Measurements from ENCODE around the gene USP2.

USP2 gene

DNA sequence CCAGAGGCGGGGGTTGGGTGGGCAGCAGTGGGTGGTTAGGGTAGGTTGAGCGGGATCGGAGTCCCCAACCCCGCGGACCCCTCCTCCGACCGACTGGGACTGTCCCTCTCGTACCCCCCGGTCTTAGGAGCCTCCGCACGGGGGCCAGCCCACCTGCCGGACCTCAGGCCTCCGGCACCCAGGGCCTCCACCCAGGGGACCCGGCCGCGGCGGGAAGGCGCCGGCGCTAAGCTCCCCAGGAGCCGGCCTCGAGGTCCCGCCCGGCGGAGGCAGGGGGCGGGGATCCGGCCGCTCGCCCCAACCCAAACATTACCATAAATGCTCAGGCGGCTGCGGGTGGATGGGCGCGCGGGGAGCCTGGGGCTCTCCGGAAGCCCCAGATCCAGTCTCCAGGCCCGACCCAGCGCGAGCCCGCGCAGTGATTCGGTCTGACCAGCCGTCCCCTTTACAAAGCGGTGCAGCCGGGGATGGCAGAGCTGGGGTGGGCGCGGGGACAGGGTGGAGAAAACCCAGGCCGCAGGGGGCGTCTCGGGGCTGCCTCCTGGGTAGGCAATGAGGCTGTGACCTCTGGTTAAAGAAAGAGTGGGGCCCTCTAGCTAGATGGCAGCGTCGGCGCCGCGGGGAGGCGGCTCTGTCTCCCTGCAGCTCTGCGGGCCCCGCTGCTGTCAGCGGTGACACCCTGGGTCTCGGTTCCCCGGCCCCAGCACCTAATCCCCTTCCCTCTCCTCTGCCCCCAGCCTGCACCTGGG lies 60.5 kb downstream of the USP2 start:
- DNase-seq, result peak; percentile 88

DNA sequence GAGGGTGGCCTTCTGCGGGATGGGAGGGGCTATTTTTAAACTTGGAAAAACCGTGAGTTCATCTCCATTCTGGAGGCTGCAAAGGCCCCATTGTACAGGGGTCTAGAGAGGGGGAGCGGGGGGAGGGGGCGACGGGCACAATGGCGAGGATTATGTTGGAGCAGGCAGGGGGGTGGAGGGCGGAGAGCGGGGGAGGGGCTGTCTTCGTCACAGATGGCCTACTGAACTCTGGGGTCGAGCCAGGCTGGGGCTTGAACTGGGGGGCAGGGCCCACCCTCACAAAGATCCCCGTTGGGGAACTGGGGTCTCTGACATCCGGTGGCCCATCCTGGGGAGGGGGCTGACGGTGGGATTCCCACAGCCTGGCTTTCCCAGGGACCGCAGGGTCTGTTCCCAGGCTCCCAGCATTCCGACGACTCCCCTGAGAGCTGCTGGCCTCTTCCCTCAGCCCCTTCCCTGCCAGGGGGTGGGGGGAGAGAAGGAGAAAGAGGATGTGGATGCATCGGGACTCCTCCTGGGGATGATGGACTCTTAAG lies 61.2 kb downstream of the USP2 start:
- peak; percentile 81 for DNase-seq

DNA sequence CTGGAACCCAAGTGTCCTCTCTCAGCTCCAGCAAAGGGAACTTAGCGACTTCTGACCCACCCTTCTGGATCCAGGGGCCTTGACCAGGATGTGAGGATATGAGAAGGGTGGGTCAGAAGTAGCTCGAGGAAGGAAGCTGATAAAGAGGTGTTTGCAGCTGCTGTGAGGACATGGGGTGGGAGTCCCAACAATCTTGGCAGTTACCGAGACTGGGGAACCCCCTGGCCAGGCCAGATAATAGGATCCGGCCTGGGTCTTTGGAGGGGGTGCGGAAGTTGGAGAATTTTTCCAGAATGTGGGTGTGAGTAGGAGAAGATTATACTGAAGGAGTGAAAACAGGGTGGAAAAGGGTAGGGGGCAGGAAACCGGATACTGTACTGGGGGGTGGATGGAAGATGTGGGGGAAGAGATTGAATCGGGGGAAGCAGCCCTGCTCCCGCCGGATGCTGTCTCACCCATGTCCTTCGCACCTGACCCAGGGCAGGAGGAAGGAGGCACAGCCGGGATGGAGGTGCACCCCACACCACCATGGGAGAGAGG lies 61.7 kb downstream of the USP2 start:
- DNase-seq, result no peak

DNA sequence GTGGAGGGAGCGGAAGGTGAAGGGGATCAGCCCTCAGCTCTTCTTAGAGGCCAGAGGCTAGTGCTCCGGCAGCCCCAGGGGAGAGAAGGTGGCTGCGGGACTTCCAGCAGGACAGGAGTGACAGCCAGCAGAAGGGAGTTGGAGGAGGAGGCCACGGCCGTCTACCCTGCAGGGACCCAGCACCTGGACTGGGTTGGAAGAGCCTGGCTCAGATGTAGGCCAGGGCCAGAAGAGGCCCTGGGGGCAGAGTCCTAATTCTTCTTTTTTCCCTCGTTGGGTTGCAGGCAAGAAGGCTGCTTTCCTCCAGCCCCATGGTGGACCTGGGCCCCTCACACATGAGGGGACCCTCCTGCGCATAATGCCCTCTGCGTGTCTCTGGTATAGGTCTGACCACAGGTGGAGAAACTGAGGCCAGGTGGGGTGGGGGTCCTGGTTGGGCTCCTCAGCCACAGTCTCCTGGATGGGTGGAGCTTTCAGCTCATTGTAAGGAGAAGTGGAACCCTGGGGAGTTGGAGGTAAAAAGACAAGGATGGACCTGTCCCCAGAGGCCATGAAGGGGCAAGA lies 62.3 kb downstream of the USP2 start:
- DNase-seq, result no peak

DNA sequence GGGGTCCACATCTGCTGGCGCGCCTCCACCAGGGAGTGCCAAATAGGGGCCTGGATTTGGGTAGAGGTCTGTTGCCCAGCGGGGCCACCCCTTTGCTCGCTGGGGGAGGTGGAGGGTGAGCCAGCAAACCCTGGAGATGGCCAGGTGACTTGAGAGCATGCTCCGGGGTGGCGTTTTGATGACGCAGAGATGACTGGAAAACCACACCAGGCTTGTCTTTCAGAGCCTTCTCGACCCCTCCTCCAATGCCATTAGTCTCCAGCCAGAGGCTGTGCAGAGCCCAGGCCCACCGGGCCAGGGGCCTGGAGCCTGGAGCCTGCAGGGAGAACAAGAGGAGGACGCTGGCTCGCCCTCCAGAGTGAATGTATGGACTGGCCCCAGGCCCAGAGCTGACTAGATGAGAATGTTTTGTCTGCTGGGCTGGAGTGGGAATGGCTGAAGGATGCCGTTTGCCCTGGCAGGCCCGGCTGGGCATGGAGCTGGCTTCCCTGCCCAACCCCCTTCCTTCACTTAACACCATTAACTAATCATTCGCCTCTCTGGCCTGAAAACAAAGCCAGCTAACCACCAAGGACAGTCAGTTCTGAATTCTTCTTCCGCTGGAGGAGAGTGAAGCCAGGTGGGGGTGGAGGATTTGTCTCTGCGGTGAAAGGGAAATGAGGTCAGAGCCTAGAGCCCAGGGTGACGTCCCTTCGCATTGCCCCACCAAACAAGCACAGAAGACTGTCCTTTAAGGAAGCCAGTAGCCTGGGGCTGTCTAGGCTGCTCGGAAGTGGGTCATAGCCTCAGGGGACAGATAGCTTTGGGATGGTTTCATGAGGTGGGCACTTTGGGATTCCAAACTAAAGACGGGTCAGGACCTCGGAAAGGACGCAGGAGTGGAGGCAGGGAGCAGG lies 63.0 kb downstream of the USP2 start:
- DNase-seq, result peak; percentile 96

DNA sequence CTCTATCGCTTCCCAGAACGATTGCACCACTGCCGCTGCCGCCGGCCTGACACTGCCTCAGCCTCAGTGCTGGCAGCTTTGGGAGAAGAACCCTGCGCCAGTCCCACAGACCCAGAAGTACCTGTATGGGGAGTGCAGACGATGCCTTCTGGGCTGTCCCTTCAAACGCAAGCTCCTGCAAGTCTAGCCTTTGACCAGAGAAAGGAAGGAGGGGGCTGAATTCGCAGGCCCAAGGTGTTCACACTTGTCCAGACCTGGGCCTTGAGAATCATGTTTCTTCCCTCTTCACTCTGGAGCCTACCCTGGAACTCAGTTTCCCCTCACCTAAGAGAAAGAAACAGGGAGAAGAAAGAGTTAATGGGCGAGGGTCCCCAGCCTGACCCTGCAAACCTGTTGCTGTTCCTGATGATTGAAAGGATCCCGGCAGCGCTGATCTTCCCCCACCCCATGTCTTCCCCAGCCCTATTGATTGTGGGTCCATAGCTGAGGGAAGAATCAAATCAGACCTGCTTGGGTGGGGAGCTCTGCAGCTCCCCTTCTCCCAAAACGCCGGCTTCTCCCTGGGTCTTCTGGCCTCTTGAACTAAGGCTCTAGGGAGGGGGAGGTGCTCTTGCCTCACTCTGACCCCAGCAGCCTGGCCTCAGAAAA lies 63.8 kb downstream of the USP2 start:
- DNase-seq, result no peak

GRCh38 chr11:119316729-119317591 lies 64.5 kb downstream of the USP2 start, which contains the start of gene MCAM:
TSS of gene MCAM (minus strand) at chr11:119317130. CDS start at chr11:119317101, 29 bp downstream.
- DNase-seq, result peak; percentile 88

GRCh38 chr11:119316016-119316728 lies 65.3 kb downstream of the USP2 start:
- peak; percentile 64 for DNase-seq

DNA sequence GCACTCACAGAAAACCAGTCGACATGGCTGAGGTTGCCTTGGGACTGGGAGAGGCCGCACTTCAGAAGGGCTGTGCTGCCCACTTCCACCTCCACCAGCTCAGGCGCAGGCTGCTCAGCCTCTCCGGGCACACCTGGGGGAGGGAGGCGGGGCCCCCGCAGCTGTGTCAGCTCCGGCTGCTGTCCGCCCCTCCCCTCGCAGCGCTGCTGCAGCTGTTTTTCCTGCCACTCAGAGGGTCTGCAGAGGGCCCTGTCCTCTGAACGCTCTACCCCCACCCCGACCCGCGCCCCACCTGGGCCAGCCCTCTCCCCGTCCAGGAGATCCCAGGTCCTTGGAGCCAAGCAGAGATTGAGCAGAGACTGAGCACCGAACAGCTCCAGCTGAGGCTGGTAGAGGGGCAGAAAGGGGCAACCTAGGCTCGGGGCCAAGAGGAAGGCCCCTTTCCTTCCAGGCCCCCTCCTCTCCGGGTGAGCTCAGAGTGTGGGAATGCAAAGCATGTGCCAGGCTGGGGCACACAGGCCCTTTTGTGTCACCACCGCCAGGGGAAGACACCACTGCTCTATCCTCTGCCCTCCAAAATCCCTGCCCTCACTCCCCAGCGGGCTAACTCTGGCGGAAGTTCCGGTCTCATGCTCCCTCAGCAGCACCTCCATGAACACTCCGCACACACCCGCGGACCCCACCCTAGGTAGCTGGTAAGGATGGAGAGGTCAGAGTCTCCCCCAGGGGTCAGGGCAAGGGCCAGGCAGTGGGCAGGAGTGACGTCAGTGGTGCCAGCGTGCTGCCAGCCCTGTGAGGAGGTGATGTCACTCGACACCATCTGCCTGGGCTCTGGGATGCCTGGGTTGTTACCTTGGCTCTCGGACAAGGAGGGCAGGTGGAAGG lies 66.1 kb downstream of the USP2 start:
- peak; percentile 91 for DNase-seq

GRCh38 chr11:119314726-119315125 lies 66.8 kb downstream of the USP2 start:
- DNase-seq, result no peak

DNA sequence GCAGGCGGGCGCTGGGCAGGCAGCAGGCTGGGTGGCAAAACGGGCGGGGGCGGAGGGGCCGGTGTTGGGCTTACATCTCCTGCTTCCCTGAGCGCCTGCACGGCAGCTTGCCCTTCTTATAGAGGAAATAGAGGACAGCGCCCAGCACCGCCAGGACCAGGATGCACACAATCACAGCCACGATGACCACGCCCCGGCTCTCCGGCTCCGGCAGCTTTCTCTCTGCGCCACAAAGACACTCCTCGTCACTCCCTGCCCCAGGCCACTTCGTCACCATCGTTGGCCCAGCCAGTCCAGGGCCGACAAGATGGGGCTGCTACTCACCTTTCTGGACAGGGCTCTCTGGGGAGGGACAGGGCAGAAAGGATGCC lies 70.8 kb downstream of the USP2 start:
- DNase-seq, result no peak

GRCh38 chr11:119309953-119310681 lies 71.4 kb downstream of the USP2 start:
- DNase-seq, result no peak

DNA sequence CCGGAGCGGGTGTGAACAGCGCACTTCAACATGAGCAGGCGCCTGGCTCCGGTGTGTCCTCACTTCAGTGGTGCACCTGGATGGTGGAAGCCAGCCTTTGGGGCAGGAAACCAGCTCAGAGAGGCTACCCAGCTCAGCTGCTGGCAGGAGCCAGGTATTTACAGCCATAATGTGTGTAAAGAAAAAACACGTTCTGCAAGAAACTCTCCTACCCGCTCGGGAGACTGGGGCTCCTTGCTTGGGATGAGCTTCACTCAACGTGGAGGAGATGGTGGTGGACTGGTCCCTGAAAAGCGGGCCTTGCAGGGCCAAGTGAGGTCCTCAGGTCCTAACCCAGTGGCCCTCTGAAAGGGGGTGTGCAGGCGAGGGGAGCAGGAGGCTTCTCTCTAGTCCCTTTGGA lies 72.1 kb downstream of the USP2 start:
- DNase-seq, result no peak

DNA sequence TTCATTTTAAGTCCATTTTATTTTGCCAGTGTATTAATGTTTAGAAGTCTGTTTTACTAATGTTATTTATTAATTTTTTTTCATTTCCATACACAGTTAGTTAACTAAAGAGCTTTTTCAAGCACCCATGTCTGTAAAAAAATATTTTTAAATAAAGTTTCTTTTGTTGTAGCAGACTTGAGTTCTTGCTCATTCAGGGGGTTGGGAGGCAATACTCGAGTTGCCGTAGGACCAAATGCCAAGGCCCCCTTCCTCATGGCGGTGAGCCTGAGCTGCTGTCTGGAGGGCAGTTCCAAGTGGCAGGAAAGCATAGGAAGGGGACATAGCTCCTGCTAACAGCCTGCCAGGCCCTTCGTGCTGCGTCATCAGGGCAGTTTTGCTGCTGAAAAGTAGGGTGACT lies 73.5 kb downstream of the USP2 start:
- no peak for DNase-seq

- DNase-seq, result peak; percentile 63
These were observed 74.3 kb downstream of the USP2 start for GRCh38 chr11:119307219-119307618.

- no peak for DNase-seq
These were observed 75.1 kb downstream of the USP2 start for GRCh38 chr11:119306373-119306890.

DNA sequence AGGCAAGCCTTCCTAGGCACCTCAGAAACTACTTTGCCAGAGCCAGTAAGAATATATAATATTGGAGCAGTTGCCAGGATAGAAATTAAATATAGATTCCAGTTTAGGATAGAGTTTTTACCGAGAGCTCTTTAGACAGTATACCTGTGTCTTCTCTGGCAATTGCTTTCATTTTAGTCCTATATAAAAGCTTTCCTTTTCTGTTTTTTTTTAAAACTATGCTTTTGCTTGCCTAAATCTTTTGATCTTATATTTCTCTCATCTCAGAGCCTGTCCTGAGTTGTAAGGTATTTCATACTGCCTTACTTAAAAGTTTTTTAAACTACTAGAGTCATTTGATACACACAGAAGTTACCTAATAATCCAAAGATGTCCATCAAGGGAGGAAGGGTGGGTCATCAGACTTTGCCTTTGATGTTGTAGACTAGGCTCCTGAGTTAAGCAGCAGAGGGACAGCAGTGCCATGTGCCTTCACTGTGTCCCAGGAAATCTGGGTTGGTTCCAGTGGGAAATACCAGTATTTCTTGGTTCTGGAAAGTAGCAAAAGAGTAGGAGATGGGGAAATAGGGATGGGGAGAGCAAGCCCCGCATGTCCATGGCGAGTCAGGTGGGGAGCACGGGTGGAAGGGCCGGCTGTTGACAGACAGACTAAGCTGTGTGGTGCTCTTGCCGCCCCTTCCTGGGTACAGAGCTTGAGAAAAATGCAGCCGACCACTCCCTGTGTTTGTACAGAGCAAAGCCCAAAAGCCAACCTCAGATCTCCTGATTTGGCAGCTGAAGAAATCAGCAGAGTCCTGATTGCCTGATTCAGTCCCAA lies 75.7 kb downstream of the USP2 start:
- DNase-seq, result no peak

Data from islet precursor cell (in vitro differentiated cells).